T-helper 1 cell treated with Interleukin-12 subunit alpha and Interleukin-12 subunit beta and Interleukin-4 antibody, amounts not matched to agents 30 μg/mL and 1 μg/mL, for 36 hours (primary cell): Measurements from ENCODE around the gene NKX1-2.
"Not testable (repeated sequence)": the region's sequence is repeated elsewhere in the genome, so short reads cannot be mapped to it uniquely, and the experiment has no call there.

ENCODE experiments used
- H3K27ac Mint-ChIP-seq: one replicate; pipeline ENCODE4 v1.8.0; 2021; ENCODE audit warnings: mild to moderate bottlenecking, mixed read lengths
- H3K27me3 Mint-ChIP-seq: one replicate; pipeline ENCODE4 v1.8.0; 2021; ENCODE audit warnings: low read depth, mixed read lengths
- H3K36me3 Mint-ChIP-seq: one replicate; pipeline ENCODE4 v1.8.0; 2021; ENCODE audit warnings: low read depth, mixed read lengths
- H3K4me1 Mint-ChIP-seq: one replicate; pipeline ENCODE4 v1.8.0; 2021; ENCODE audit warnings: low read depth, mixed read lengths
- H3K4me3 Mint-ChIP-seq: one replicate; pipeline ENCODE4 v1.8.0; 2021; ENCODE audit warnings: mild to moderate bottlenecking, moderate library complexity, mixed read lengths
- H3K9me3 Mint-ChIP-seq: one replicate; pipeline ENCODE4 v1.8.0; 2021; ENCODE audit warnings: mixed read lengths

The NKX1-2 gene

DNA sequence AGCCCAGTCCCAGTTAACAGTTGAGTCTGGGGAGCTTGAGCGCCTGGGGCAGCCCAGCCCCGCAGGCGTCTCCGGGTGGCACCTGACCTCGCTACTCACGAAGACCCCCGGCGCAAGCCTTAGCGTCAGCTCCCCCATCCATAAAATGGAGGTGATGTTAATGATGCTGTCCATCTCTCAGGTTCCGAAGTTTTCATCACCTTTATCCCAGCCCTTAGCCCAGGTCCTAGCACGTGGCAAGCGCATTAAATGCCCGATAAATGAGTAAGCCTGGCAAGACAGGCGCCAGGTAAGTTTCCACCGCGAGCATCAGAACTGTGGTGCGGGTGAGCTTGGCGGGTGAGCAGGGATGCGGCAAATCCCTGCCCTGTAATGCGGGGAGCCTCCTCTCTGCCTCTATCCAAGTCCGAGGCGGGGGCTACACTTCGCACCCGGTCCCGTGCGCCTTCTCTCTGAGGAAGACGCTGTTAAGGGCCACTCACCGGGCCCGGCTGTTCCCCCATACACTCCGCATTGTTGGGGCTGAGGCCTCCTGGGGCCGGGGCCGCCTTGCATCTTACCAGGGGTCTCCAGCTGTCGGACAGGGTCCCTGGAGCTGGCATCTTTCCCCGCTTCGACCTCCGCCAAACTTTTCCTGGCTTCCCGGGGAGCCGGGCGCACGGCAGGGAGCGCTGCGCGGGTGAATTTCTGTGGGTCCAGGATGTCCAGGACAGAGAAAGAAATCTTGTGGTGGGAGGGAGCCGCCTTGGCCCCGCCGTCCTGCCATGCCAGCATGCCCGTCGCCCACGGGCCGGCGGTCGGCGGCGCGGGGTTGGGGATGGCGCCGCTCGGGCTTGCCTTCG lies 444 bp downstream of the NKX1-2 start:
- no peaks in the 10 kb centered on the region for H3K9me3 Mint-ChIP-seq
- H3K4me1 Mint-ChIP-seq, result peaks cover 7% of the 10 kb centered on the region
- H3K27me3 Mint-ChIP-seq, result peaks cover 83% of the 10 kb centered on the region
- no peak overlapping the region for H3K4me3 Mint-ChIP-seq
- H3K27ac Mint-ChIP-seq, result no peak overlapping the region
- H3K36me3 Mint-ChIP-seq, result peaks cover 2% of the 10 kb centered on the region

GRCh38 chr10:124448696-124449169 lies 1.1 kb downstream of the NKX1-2 start:
- Mint-ChIP-seq H3K9me3 (no peaks in the 10 kb centered on the region), H3K4me1 (peaks cover 7% of the 10 kb centered on the region), H3K27me3 (peaks cover 76% of the 10 kb centered on the region), H3K27ac (no peak overlapping the region), H3K4me3 (no peak overlapping the region), H3K36me3 (peaks cover 2% of the 10 kb centered on the region)

- peaks cover 7% of the 10 kb centered on the region for H3K4me1 Mint-ChIP-seq
- H3K27me3 Mint-ChIP-seq, result peaks cover 76% of the 10 kb centered on the region
Measured at GRCh38 chr10:124447751-124448466, 1.9 kb downstream of the NKX1-2 start.

DNA sequence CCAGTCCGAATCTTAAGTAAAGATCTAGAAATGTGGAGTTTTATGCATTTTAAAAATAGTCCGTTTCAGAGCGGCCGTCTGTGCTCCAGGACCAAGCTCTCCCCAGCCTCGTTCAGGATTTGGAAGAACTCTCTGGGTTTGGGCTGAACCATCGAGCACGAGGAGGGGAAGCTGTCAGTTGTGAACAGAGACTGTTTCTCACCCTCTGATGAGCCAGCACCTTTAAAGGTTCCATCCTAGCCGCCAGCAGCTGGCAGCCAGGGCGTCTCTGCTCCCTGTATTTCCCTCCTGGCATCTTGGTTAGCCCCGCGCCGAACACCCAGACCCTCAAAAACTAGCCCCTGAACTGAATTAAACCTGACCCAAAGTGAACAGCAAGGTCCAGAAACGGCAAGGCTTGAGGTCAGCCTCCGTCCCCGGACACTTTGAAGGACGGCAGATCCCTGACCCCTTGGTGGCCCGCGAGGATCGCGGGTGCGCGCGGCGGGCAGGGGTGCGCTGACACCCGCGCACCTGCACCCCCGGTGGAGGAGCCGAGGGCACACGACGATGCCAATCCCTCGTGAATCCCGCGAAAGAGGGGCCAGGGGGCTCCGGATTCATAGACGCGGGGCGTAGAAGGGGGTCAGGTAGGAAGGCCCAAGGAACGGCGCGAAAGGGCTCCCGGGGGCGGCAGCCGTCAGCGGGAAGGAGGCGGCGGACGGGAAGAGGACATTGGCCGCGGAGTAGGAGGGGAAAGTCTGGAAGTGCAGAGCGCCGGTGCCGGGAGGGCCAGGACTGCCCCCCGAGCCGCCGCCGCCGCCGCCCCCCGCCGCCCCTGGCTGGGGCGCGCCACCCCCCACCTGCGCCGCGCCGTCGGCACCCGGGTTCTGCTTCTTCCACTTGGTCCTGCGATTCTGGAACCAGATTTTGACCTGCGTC lies 2.7 kb downstream of the NKX1-2 start:
- no peak overlapping the region for H3K4me3 Mint-ChIP-seq
- no peak overlapping the region for H3K27ac Mint-ChIP-seq
- peaks cover 68% of the 10 kb centered on the region for H3K27me3 Mint-ChIP-seq

More at GRCh38 chr10:124447751-124448466, 1.9 kb downstream of the NKX1-2 start:
- Mint-ChIP-seq H3K36me3 (peaks cover 2% of the 10 kb centered on the region), H3K4me3 (peak overlapping the region; percentile 10), H3K9me3 (no peaks in the 10 kb centered on the region), H3K27ac (peak overlapping the region; percentile 20)

DNA sequence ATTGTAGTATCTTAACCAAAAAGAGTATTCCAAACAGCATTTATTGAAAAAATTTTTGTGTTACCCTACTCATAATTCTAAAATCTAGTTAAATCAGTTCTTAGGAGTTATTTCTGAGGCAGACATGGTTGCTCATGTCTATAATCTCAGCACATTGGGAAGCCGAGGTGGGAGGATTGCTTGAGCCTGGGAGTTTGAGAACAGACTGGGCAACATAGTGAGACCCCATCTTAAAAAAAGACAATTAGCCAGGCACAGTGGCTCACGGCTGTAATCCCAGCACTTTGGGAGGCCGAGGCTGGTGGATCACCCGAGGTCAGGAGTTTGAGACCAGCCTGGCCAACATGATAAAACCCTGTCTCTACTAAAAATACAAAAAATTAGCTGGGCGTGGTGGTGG lies 8.1 kb downstream of the NKX1-2 start:
- H3K36me3 Mint-ChIP-seq, H3K4me3 Mint-ChIP-seq, H3K27ac Mint-ChIP-seq, H3K4me1 Mint-ChIP-seq, H3K9me3 Mint-ChIP-seq: not testable (repeated sequence)
- H3K27me3 Mint-ChIP-seq, result peaks cover 33% of the 10 kb centered on the region

More for the DNA sequence above, 2.7 kb downstream of the NKX1-2 start:
- Mint-ChIP-seq H3K36me3 (peaks cover 2% of the 10 kb centered on the region), H3K4me1 (peaks cover 7% of the 10 kb centered on the region), H3K9me3 (no peaks in the 10 kb centered on the region)

- Mint-ChIP-seq H3K4me1 (no peaks in the 10 kb centered on the region), H3K9me3 (no peaks in the 10 kb centered on the region), H3K27ac (no peak overlapping the region), H3K36me3 (no peaks in the 10 kb centered on the region), H3K27me3 (peaks cover 9% of the 10 kb centered on the region), H3K4me3 (no peak overlapping the region)
Measured at GRCh38 chr10:124436191-124436638, 13.6 kb downstream of the NKX1-2 start.

DNA sequence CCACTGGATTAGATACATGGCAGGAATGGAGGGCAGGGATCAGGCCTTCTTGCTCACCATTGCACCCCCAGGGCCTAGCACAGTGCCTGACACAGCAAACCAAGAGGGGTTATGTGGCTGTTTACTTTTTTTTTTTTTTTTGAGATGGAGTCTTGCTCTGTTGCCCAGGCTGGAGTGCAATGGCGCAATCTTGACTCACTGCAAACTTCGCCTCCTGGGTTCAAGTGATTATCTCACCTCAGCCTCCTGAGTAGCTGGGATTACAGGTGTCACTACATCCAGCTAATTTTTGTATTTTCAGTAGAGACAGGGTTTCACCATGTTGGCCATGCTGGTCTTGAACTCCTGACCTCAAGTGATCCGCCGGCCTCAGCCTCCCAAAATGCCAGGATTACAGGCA lies 14.2 kb downstream of the NKX1-2 start:
- not testable (repeated sequence) for H3K4me1 Mint-ChIP-seq, H3K9me3 Mint-ChIP-seq, H3K27ac Mint-ChIP-seq, H3K4me3 Mint-ChIP-seq, H3K27me3 Mint-ChIP-seq, H3K36me3 Mint-ChIP-seq

DNA sequence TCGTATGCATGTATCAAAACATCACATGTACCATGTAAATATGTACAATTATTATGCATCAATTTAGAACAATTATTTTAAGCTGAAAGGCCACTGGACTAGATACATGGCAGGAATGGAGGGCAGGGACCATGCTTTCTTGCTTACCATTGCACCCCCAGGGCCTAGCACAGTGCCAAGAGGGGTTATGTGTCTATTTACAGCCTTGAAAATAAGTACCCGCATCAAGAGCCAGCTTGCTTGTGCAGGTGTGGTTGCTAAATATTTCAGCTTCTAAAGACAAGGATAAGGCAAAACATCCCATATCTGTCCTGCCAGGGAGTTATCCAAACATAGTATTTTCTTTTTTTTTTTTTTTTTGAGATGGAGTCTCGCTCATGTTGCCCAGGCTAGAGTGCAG lies 16.4 kb downstream of the NKX1-2 start:
- no peaks in the 10 kb centered on the region for H3K4me1 Mint-ChIP-seq
- no peak overlapping the region for H3K4me3 Mint-ChIP-seq
- no peaks in the 10 kb centered on the region for H3K9me3 Mint-ChIP-seq
- H3K36me3 Mint-ChIP-seq, result no peaks in the 10 kb centered on the region
- H3K27ac Mint-ChIP-seq, result no peak overlapping the region
- peaks cover 11% of the 10 kb centered on the region for H3K27me3 Mint-ChIP-seq

- peaks cover 14% of the 10 kb centered on the region for H3K27me3 Mint-ChIP-seq
- H3K4me3 Mint-ChIP-seq, result no peak overlapping the region
- H3K27ac Mint-ChIP-seq, result no peak overlapping the region
- no peaks in the 10 kb centered on the region for H3K9me3 Mint-ChIP-seq
- H3K4me1 Mint-ChIP-seq, result no peaks in the 10 kb centered on the region
- H3K36me3 Mint-ChIP-seq, result no peaks in the 10 kb centered on the region
Measured at GRCh38 chr10:124430077-124430476, 19.8 kb downstream of the NKX1-2 start.

GRCh38 chr10:124429576-124429975 lies 20.3 kb downstream of the NKX1-2 start:
- Mint-ChIP-seq H3K4me1 (no peaks in the 10 kb centered on the region), H3K36me3 (no peaks in the 10 kb centered on the region), H3K27ac (no peak overlapping the region), H3K27me3 (peaks cover 14% of the 10 kb centered on the region), H3K4me3 (no peak overlapping the region), H3K9me3 (no peaks in the 10 kb centered on the region)

DNA sequence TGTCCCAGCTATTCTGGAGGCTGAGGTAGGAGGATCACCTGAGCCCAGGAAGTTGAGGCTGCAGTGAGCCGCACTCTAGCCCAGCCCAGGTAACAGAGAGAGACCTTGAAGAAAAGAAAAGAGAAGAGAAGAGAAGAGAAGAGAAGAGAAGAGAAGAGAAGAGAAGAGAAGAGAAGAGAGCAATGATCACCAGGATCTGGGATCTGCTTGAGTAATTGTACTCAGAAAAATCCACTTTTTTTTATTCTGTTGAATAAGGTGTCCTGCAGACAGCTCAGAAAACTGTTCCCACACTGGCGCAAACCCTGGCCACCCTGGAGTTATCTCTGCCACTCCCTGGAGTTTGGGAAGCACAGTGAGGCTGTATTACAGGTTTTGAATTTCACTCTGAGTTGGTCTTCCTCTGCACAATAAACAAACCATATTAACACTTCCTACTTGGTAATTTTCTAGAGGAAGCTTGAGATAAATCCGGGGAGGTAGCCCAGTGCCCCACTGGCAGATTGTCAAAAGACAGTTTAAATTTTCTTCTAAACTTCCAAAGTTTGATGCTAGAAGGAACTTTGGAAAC lies 21.5 kb downstream of the NKX1-2 start:
- no peaks in the 10 kb centered on the region for H3K9me3 Mint-ChIP-seq
- peaks cover 22% of the 10 kb centered on the region for H3K27me3 Mint-ChIP-seq
- no peaks in the 10 kb centered on the region for H3K36me3 Mint-ChIP-seq
- no peak overlapping the region for H3K4me3 Mint-ChIP-seq
- H3K27ac Mint-ChIP-seq, result no peak overlapping the region
- no peaks in the 10 kb centered on the region for H3K4me1 Mint-ChIP-seq

GRCh38 chr10:124425227-124425962 lies 24.4 kb downstream of the NKX1-2 start:
- Mint-ChIP-seq H3K27ac (no peak overlapping the region), H3K4me1 (no peaks in the 10 kb centered on the region), H3K9me3 (no peaks in the 10 kb centered on the region), H3K27me3 (peaks cover 34% of the 10 kb centered on the region), H3K36me3 (no peaks in the 10 kb centered on the region), H3K4me3 (no peak overlapping the region)

DNA sequence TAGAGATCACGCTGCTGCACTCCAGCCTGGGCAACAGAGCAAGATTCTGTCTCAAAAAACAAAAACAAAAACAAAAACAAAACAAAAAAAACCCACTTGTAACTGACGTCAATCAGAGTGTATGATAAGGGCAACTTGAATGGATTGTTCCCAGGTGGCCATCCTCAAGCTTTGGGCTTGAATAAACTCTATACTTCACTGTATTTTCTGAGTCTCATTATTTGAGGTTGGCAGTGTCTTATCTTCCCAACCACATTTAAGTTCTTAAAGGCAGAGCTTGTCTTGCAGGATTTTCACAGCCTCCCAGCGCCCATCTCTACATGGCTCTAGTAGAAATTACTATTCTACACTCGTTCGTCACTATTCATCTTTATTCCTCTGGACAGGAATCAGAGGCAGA lies 26.0 kb downstream of the NKX1-2 start:
- Mint-ChIP-seq H3K9me3 (no peaks in the 10 kb centered on the region), H3K4me1 (peaks cover 5% of the 10 kb centered on the region), H3K27ac (no peak overlapping the region), H3K4me3 (no peak overlapping the region), H3K27me3 (peaks cover 33% of the 10 kb centered on the region), H3K36me3 (no peaks in the 10 kb centered on the region)
